Hair follicle dermal papilla cell (primary cell): ENCODE measurements around the gene DSE. TPM values are rescaled to one million over a fixed set of nuclear protein-coding genes. Genes with fewer than 3 reads are reported as not detected.

ENCODE experiments used
- total RNA-seq: library from RNA; depleted of rRNA; stranded (reverse); fragments of >200 nt; gene quantifications from 2 replicates; pipeline ENCODE4 v1.2.3, GENCODE V29; 2012

Gene DSE
- 174 and 228 TPM in 2 replicates for total RNA-seq

DNA sequence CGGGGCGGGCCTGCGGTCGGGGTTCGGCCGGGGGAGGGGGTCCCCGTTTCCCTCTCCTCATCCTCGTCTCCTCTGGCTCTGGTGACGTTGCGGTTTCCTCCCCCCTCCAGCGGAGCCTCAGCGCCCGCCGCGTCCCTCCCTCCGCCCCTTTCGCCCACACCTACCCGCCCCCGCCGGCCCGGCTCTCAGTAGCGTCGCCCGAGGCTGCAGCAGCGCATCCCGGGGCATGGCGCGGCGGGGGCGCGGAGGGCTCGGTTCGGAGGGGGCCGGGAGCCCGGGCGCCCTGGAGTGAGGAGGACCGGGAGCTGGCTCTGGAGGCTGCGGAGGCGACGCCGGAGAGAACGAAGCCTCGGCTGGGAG is at the start of gene DSE:
Gene DSE, plus strand, starts transcription at position 188 of the 360 bp plus-strand sequence. CDS start 28,304 bp downstream, outside the sequence.

DNA sequence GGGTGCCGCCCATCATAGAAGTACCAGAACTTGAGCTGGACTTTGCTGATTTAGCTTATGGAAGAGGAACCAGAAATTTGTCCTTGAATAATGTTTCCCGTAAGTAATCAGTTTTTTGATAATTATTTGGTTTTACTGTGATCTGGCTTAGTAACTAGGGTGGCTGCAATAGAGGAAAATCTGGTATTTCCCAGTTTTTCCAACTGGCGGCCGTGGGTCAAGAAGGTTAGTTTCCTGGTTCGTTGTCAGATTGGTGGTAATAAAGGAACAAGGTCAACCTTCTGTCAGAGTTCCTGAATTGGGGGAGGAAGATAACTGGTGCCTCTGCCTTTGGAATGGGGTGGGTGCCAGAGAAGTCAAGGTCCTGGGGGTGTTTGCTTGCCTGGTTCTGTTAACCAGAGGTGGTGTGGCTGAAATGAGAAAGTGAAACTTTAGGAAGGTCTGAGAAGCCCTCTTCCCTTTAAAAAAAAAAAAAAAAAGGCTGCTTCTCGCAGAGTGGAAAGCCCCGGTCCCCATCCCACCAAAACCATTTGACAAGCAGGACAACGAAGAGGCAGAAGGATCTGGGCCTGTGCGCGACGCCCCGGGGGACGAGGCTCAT is 90.7 kb downstream of the DSE start, which contains the start of gene CALHM6:
Gene CALHM6, plus strand, starts transcription at position 45 of the 601 bp plus-strand sequence. Its CDS starts 555 bp downstream, at position 600.

Other genes with a start within 250 kb of the DSE start
- gene COL10A1, start 244.8 kb upstream of the DSE start, total RNA-seq = 73.0 and 109 TPM in 2 replicates
- 23.2 and 24.8 TPM in 2 replicates for gene TSPYL4, start 116.9 kb upstream of the DSE start, total RNA-seq
- 78.9 and 87.7 TPM in 2 replicates for gene TSPYL1, start 91.0 kb upstream of the DSE start, total RNA-seq
- gene CALHM6, start 90.4 kb downstream of the DSE start, total RNA-seq = 0.32 and 1.5 TPM in 2 replicates
- gene CALHM5, start 140.7 kb downstream of the DSE start, total RNA-seq = 4.4 and 6.2 TPM in 2 replicates
- gene TRAPPC3L, start 174.7 kb downstream of the DSE start, total RNA-seq = 0.49 TPM in 1 of 2 replicates, not detected in the other
- not detected in 2 replicates for gene CALHM4, start 182.8 kb downstream of the DSE start, total RNA-seq
- 31.6 and 39.6 TPM in 2 replicates for gene RWDD1, start 200.6 kb downstream of the DSE start, total RNA-seq
- 0.65 and 0.97 TPM in 2 replicates for gene RSPH4A, start 245.5 kb downstream of the DSE start, total RNA-seq